Globus pallidus (tissue), 1 donor: ENCODE measurements around the gene LARGE1.
A peak's percentile ranks its signal among the peaks of the same experiment; 100 is the strongest.

Experiments
- DNase-seq: peaks from one replicate; pipeline ENCODE4 v3.0.0-alpha.2; 2015; ENCODE audit warnings: low spot score

The LARGE1 gene

GRCh38 chr22:33920197-33920540 lies at the start of gene LARGE1:
Gene LARGE1 (minus strand): TSS chr22:33920476.
- peak; percentile 20 for DNase-seq

DNA sequence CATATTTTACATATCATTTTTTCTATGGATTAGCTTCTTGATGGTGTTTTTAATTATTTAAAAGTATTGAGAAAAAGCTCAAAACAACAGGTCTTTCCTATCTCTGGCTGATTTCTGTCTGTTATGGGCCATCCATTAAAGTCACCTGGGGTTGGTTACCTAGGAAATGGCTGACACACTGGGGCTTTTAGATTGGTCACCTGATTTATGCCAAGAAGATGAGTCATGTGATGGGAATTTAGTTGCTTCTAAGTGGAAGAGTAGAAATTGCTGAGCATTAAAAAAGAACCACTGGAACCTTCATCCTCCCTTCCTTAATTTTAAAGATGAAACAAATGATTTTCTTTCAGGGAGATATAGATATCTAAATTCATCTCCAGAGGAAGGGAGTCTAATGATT lies 48.8 kb upstream of the LARGE1 start:
- no peak for DNase-seq

DNA sequence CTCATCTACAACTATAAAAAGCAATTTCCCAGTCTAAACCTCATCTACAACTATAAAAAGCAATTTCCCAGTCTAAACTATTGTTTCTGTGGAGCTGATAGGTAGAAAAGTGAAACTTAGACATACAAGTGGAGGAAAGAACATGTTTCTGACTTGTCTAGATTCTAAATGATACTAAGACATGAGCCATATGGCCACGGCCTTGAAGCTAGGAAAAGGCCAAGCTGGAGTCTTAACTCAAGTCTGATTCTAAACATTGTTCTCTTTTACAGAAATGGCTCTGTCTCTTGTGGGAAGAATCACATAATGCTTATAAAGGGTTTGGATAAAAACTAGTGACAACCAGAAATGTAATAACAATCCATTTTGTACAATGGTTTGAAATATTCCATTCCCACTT lies 43.8 kb upstream of the LARGE1 start:
- no peak for DNase-seq

- no peak for DNase-seq
Observed at GRCh38 chr22:33962409-33962808, 42.1 kb upstream of the LARGE1 start.

DNA sequence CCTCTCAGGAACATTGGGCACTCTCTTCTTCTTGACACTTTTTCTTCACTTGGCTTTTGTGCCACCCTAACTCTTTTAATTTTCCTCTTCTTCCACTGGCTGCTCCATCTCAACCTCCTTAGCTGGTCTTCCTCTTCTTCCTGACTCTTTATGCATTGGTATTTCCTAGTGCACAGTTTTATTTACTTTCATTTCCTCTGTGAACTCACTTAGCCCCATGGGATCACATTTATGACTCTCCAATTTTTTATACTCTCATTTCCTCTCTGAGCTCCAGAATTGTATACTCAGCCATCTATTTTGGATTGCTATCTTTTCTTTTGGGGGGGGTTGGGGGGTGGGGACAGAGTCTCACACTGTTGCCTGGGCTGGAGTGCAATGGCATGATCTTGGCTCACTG lies 38.5 kb upstream of the LARGE1 start:
- DNase-seq: no peak

DNA sequence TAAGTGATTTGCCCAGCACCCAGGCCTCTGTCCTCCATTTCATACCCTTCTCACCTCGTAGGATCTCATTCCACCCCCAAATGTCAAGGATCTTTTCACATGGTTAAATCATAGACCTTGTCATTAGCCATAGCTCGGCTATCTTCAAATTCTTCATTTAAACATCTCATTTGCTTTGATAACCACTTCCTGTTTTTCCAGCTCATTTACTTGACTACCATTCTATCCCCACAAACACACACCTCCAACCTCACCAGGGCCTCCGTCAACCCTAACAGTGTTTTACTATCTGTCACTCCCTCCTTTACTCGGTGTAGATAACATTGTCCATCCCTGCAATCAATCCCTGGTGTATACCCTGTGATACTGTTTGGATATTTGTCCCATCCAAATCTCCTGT lies 36.8 kb upstream of the LARGE1 start:
- DNase-seq: no peak

DNA sequence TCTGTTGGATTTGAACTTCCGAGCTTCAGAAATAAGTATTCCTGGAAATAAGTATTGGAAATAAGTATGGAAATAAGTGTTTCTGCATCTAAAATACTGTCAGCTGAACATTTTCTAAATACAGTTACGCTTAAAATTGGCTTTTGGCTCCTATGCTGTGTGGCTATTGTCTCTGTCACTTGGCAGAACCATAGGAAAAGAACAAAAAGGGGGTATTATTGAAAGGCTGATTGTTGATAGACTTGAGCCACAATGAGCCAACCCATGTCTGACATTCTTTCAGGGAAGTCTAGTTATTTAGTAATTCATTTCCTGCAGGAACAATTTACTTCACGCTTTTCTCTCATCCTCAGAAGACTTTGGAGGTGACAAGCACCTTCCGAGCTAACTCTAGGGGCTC lies 32.5 kb upstream of the LARGE1 start:
- peak; percentile 66 for DNase-seq

- no peak for DNase-seq
Observed at GRCh38 chr22:33940741-33941140, 20.5 kb upstream of the LARGE1 start.

- DNase-seq: no peak
Observed at GRCh38 chr22:33932997-33933396, 12.7 kb upstream of the LARGE1 start.

DNA sequence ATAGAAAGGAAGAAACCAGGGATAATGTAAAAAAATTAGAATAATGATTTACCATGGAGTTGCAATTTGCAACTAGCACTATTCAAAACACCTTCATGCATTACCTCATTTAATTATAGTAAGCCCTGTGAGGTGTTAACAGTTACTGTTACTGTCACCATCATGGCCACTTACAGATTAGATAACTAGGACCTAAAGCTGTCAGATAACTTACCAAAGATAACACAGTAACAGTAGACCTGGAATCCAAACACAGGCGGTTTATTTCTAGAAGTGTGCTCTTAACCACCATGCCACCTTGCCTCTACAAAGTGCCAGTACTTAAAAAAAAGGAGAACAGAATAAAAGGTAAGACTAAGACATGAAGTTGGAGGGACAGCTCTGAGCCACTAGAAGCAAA lies 11.1 kb upstream of the LARGE1 start:
- DNase-seq: no peak

GRCh38 chr22:33927752-33928151 lies 7.5 kb upstream of the LARGE1 start:
- no peak for DNase-seq

- no peak for DNase-seq
Observed at GRCh38 chr22:33925194-33925593, 4.9 kb upstream of the LARGE1 start.

DNA sequence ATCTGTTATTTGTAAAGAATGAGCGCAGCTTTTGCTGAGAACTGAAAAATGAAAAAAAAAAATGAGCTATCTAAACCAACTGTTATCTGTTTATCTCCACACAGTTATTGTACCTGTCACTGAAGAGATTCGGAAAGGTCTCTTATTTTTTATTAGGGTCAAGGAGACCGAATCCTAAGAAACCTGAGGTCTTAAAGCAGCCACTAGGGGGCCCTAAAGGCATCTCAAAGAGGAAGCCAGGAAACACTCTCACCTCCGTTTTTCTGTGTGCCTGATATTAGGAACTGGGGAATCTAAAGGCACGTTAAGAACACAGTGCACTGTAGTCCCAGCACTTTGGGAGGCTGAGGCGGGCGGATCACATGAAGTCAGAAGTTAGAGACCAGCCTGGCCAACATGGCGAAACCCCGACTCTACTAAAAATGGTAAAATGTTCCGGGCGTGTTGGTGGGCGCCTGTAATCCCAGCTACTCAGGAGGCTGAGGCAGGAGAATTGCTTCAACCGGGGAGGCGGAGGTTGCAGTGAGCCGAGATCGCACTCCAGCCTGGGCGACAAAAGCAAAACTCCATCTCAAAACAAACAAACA lies 3.5 kb upstream of the LARGE1 start:
- DNase-seq: peak; percentile 77

DNA sequence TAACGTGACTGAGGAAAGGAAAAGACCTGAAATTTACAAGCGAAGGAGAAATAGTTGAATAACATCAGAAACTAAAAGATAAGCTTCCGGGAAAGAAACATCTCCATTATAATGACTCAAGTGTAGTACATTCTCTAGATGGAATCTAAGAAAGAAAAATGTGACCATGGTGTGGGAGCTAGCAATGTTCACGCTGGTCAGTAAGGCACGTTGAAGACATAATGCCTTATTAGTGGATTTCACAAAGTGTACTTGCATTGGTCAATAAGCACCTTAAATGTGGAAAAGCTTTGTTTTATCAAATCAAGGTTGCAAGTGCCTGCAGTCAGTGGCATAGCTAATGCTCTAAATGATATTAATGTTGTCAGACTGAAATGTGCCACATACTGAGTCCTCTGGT lies 2.8 kb upstream of the LARGE1 start:
- no peak for DNase-seq

- peak; percentile 35 for DNase-seq
Observed at GRCh38 chr22:33922349-33922681, 2.0 kb upstream of the LARGE1 start.

- peak; percentile 45 for DNase-seq
Observed at GRCh38 chr22:33921525-33922348, 1.5 kb upstream of the LARGE1 start.

- peak; percentile 98 for DNase-seq
Observed at GRCh38 chr22:33920927-33921524, 750 bp upstream of the LARGE1 start.

DNA sequence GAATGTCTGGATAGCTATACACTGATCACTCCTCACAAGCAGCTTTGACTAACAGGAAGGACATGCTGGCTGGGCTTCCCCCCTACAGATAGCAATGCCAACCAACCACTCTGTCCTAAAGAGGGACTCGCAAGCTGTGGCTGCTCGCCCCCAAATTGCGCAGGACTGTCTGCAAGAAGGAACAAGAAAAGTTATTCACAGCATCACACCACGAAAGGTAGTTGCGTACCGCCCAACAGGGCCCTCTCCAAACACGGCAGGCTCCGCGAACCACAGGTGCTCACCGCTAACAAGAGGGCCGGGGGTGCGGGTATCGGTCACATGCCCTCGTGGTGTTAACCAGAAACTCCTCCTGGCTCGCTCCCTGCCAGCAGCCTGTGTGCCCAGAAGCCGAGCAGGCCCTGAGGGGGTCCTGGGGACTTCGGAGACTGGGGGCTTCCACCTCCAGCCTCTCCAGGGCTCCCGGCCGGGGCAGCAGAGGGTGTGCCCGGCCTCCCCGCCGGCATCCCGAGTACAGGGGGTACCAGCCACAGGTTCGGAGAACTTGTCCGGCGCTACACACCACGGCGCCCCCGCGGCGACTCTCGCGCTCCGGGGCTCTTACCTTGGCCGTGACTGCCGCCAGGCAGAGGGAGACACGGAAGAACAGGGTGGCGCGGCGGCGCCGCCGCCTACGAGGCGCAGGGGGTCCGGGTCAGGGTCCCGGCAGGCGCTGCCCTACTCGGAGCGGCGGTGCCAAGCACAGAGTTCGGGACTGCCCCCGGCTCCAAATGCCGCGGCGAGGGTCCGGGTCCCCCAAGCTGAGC lies 682 bp downstream of the LARGE1 start:
- peak; percentile 19 for DNase-seq

- no peak for DNase-seq
Observed at GRCh38 chr22:33918676-33919365, 1.5 kb downstream of the LARGE1 start.

DNA sequence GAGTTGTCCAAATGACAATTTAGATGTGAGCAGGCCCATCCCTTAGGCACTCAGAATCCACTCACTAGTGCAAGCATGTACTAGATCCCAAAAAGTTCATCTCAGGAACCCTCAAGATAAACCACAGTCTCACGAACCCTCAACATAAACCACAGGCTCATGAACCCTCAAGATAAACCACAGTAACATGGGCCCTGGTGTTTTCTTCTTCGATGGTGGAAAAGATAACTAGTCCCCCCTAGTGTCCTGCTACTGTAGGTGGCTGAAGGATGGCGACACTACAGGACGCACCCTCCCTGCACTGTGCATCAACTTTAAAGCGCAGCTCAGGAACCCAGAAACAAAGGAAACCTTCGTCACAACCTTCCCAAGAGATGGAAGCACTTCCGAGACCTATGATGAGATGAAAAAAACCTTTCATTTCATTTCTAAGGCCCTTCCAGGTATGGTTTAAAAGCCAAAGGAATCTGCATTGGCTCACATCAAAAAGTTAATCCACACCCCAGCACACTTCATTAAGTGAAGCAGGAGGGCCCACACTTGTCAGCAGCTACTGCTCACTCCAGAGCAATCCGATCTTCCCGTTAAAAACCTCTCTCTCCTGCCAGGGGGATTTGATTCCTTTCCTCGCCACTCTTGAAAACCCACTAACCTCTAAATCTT lies 2.4 kb downstream of the LARGE1 start:
- DNase-seq: peak; percentile 26

- no peak for DNase-seq
Observed at GRCh38 chr22:33914699-33915098, 5.6 kb downstream of the LARGE1 start.

GRCh38 chr22:33914131-33914530 lies 6.1 kb downstream of the LARGE1 start:
- DNase-seq: no peak
